Measurements from ENCODE around the gene LHX3. TPM values are rescaled to one million over a fixed set of nuclear protein-coding genes. Genes with fewer than 3 reads are reported as not detected.

The LHX3 gene
- total RNA-seq, 1 donor from 2014 or later = not detected

GRCh38 chr9:136206602-136207275, 1.8 kb upstream of the LHX3 start:
- Mint-ChIP-seq H3K27me3 (ENCODE audit: low read depth) (peaks cover 16% of the 10 kb centered on the region), H3K9me3 (no peaks in the 10 kb centered on the region), H3K4me3 (ENCODE audit: low read depth) (no peak overlapping the region), H3K36me3 (ENCODE audit: low read depth) (peaks cover 15% of the 10 kb centered on the region), H3K27ac (no peak overlapping the region), H3K4me1 (ENCODE audit: low read depth) (no peaks in the 10 kb centered on the region)
- DNase-seq (ENCODE audit: low spot score) = no peak
- intact Hi-C loops (cut with micrococcal nuclease) = no loop called here

- Mint-ChIP-seq H3K27me3 (ENCODE audit: low read depth) (peaks cover 23% of the 10 kb centered on the region), H3K4me1 (ENCODE audit: low read depth) (no peaks in the 10 kb centered on the region), H3K36me3 (ENCODE audit: low read depth) (peaks cover 15% of the 10 kb centered on the region), H3K9me3 (no peaks in the 10 kb centered on the region), H3K4me3 (ENCODE audit: low read depth) (no peak overlapping the region), H3K27ac (no peak overlapping the region)
- DNase-seq (ENCODE audit: low spot score) = no peak
- intact Hi-C loops (cut with micrococcal nuclease) = no loop called here
These were observed 722 bp upstream of the LHX3 start for GRCh38 chr9:136205707-136205992.

GRCh38 chr9:136204145-136204805, 653 bp downstream of the LHX3 start:
- H3K27ac Mint-ChIP-seq = no peak overlapping the region
- no peaks in the 10 kb centered on the region for H3K4me1 Mint-ChIP-seq (ENCODE audit: low read depth)
- H3K4me3 Mint-ChIP-seq (ENCODE audit: low read depth) = no peak overlapping the region
- intact Hi-C loops (cut with micrococcal nuclease) = no loop called here
- peaks cover 31% of the 10 kb centered on the region for H3K27me3 Mint-ChIP-seq (ENCODE audit: low read depth)
- no peak for DNase-seq (ENCODE audit: low spot score)
- H3K36me3 Mint-ChIP-seq (ENCODE audit: low read depth) = peaks cover 15% of the 10 kb centered on the region
- no peaks in the 10 kb centered on the region for H3K9me3 Mint-ChIP-seq

- DNase-seq (ENCODE audit: low spot score) = no peak
- intact Hi-C loops (cut with micrococcal nuclease) = no loop called here
- peaks cover 32% of the 10 kb centered on the region for H3K27me3 Mint-ChIP-seq (ENCODE audit: low read depth)
- no peak overlapping the region for H3K27ac Mint-ChIP-seq
- H3K9me3 Mint-ChIP-seq = no peaks in the 10 kb centered on the region
- no peak overlapping the region for H3K4me3 Mint-ChIP-seq (ENCODE audit: low read depth)
- peaks cover 15% of the 10 kb centered on the region for H3K36me3 Mint-ChIP-seq (ENCODE audit: low read depth)
- no peaks in the 10 kb centered on the region for H3K4me1 Mint-ChIP-seq (ENCODE audit: low read depth)
These were observed 1.4 kb downstream of the LHX3 start for GRCh38 chr9:136203408-136204144.

- no peak for DNase-seq (ENCODE audit: low spot score)
- Mint-ChIP-seq H3K27ac (no peak overlapping the region), H3K27me3 (ENCODE audit: low read depth) (peaks cover 40% of the 10 kb centered on the region), H3K36me3 (ENCODE audit: low read depth) (peaks cover 15% of the 10 kb centered on the region), H3K4me3 (ENCODE audit: low read depth) (no peak overlapping the region), H3K4me1 (ENCODE audit: low read depth) (no peaks in the 10 kb centered on the region), H3K9me3 (no peaks in the 10 kb centered on the region)
- intact Hi-C loops (cut with micrococcal nuclease) = no loop called here
These were observed 2.2 kb downstream of the LHX3 start for GRCh38 chr9:136202454-136203407.

- H3K4me3 Mint-ChIP-seq (ENCODE audit: low read depth) = no peak overlapping the region
- H3K9me3 Mint-ChIP-seq = no peaks in the 10 kb centered on the region
- peaks cover 43% of the 10 kb centered on the region for H3K27me3 Mint-ChIP-seq (ENCODE audit: low read depth)
- DNase-seq (ENCODE audit: low spot score) = no peak
- intact Hi-C loops (cut with micrococcal nuclease) = no loop called here
- no peak overlapping the region for H3K27ac Mint-ChIP-seq
- H3K4me1 Mint-ChIP-seq (ENCODE audit: low read depth) = peaks cover under 1% of the 10 kb centered on the region
- peaks cover 9% of the 10 kb centered on the region for H3K36me3 Mint-ChIP-seq (ENCODE audit: low read depth)
These were observed 3.1 kb downstream of the LHX3 start for GRCh38 chr9:136201609-136202453.

- intact Hi-C loops (cut with micrococcal nuclease) = no loop called here
- Mint-ChIP-seq H3K27ac (no peak overlapping the region), H3K27me3 (ENCODE audit: low read depth) (peaks cover 50% of the 10 kb centered on the region), H3K36me3 (ENCODE audit: low read depth) (peaks cover 4% of the 10 kb centered on the region), H3K9me3 (no peaks in the 10 kb centered on the region), H3K4me3 (ENCODE audit: low read depth) (no peak overlapping the region), H3K4me1 (ENCODE audit: low read depth) (peaks cover 2% of the 10 kb centered on the region)
- no peak for DNase-seq (ENCODE audit: low spot score)
These were observed 3.8 kb downstream of the LHX3 start for GRCh38 chr9:136201174-136201573.

- Mint-ChIP-seq H3K9me3 (no peaks in the 10 kb centered on the region), H3K4me1 (ENCODE audit: low read depth) (peaks cover 2% of the 10 kb centered on the region), H3K36me3 (ENCODE audit: low read depth) (no peaks in the 10 kb centered on the region), H3K4me3 (ENCODE audit: low read depth) (no peak overlapping the region), H3K27ac (no peak overlapping the region), H3K27me3 (ENCODE audit: low read depth) (peaks cover 53% of the 10 kb centered on the region)
- intact Hi-C loops (cut with micrococcal nuclease) = no loop called here
- DNase-seq (ENCODE audit: low spot score) = no peak
These were observed 4.5 kb downstream of the LHX3 start for GRCh38 chr9:136200424-136200823.

GRCh38 chr9:136199391-136200288, 5.3 kb downstream of the LHX3 start:
- DNase-seq (ENCODE audit: low spot score) = no peak
- Mint-ChIP-seq H3K4me1 (ENCODE audit: low read depth) (peaks cover 2% of the 10 kb centered on the region), H3K9me3 (no peaks in the 10 kb centered on the region), H3K4me3 (ENCODE audit: low read depth) (no peak overlapping the region), H3K36me3 (ENCODE audit: low read depth) (no peaks in the 10 kb centered on the region), H3K27ac (no peak overlapping the region), H3K27me3 (ENCODE audit: low read depth) (peaks cover 60% of the 10 kb centered on the region)
- intact Hi-C loops (cut with micrococcal nuclease) = no loop called here

GRCh38 chr9:136198605-136199083, 6.3 kb downstream of the LHX3 start:
- no peak for DNase-seq (ENCODE audit: low spot score)
- Mint-ChIP-seq H3K27me3 (ENCODE audit: low read depth) (peaks cover 53% of the 10 kb centered on the region), H3K36me3 (ENCODE audit: low read depth) (no peaks in the 10 kb centered on the region), H3K9me3 (no peaks in the 10 kb centered on the region), H3K4me1 (ENCODE audit: low read depth) (peaks cover 2% of the 10 kb centered on the region), H3K4me3 (ENCODE audit: low read depth) (no peak overlapping the region), H3K27ac (no peak overlapping the region)
- intact Hi-C loops (cut with micrococcal nuclease) = no loop called here

GRCh38 chr9:136197930-136198604, 6.9 kb downstream of the LHX3 start:
- Mint-ChIP-seq H3K4me1 (ENCODE audit: low read depth) (peaks cover 2% of the 10 kb centered on the region), H3K36me3 (ENCODE audit: low read depth) (no peaks in the 10 kb centered on the region), H3K4me3 (ENCODE audit: low read depth) (no peak overlapping the region), H3K9me3 (no peaks in the 10 kb centered on the region), H3K27ac (no peak overlapping the region), H3K27me3 (ENCODE audit: low read depth) (peaks cover 50% of the 10 kb centered on the region)
- intact Hi-C loops (cut with micrococcal nuclease) = no loop called here
- no peak for DNase-seq (ENCODE audit: low spot score)
